ENCODE data around the gene C3orf18. TPM values are rescaled to one million over a fixed set of nuclear protein-coding genes. Genes with fewer than 3 reads are reported as not detected.

C3orf18 gene
- total RNA-seq, 3 donors from 2014 or later: 1.5 to 14.1 (median 2.5) TPM

GRCh38 chr3:50521572-50521971 is 46.0 kb downstream of the C3orf18 start:
- DNase-seq (no peak), ATAC-seq (no peak)
- Histone ChIP-seq H3K9me3 (no peaks in the 10 kb centered on the region), H3K4me3 (no peak overlapping the region), H3K4me1 (ENCODE audit: low read depth) (no peaks in the 10 kb centered on the region), H3K36me3 (ENCODE audit: low read depth) (no peaks in the 10 kb centered on the region)
- TF ChIP-seq CTCF (IDR thresholded peaks at IDR 0.05): no peak
- intact Hi-C loops (cut with DNase I, micrococcal nuclease): no loop called here

DNA sequence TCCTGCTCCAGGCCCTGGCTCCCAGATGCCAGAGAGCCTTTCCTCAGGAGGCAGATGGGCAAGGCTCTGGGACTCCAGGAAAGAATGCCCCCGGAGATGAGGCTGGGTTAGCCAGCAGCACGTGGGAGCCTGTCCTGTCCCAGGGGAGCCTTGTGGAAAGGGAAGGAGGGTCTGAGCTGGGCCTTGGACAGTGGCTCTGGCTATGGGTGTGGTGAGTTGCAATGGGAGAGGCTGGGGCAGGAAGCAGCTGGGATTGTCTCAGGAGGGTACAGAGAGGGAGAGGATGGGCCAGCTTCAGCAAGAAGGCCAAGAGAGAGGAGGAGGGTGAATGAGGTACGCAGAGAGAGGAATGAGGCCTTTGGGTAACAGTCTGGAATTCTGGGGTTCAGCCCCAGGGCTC is 46.7 kb downstream of the C3orf18 start:
- H3K4me1 ChIP-seq (ENCODE audit: low read depth): no peaks in the 10 kb centered on the region

GRCh38 chr3:50519471-50520089 is 48.0 kb downstream of the C3orf18 start:
- H3K4me3 ChIP-seq: no peak overlapping the region
- H3K36me3 ChIP-seq (ENCODE audit: low read depth): no peaks in the 10 kb centered on the region
- ATAC-seq: peak; percentile 80
- TF ChIP-seq CTCF (IDR thresholded peaks at IDR 0.05): peak; percentile 85
- intact Hi-C loops (cut with DNase I, micrococcal nuclease): no loop called here
- H3K9me3 ChIP-seq: no peaks in the 10 kb centered on the region
- H3K4me1 ChIP-seq (ENCODE audit: low read depth): no peaks in the 10 kb centered on the region
- DNase-seq: peak in 2 of 3 donors; percentile 80 to 82

More for the DNA sequence above, 46.7 kb downstream of the C3orf18 start:
- H3K4me3 ChIP-seq: no peak overlapping the region
- no peak for TF ChIP-seq CTCF (IDR thresholded peaks at IDR 0.05)
- intact Hi-C loops (cut with DNase I, micrococcal nuclease): no loop called here
- DNase-seq (no peak), ATAC-seq (no peak)
- no peaks in the 10 kb centered on the region for H3K9me3 ChIP-seq
- no peaks in the 10 kb centered on the region for H3K36me3 ChIP-seq (ENCODE audit: low read depth)

- Histone ChIP-seq H3K4me1 (ENCODE audit: low read depth) (no peaks in the 10 kb centered on the region), H3K36me3 (ENCODE audit: low read depth) (no peaks in the 10 kb centered on the region), H3K4me3 (no peak overlapping the region), H3K9me3 (no peaks in the 10 kb centered on the region)
- DNase-seq: no peak
- intact Hi-C loops (cut with DNase I, micrococcal nuclease): no loop called here
- TF ChIP-seq CTCF (IDR thresholded peaks at IDR 0.05): no peak
- no peak for ATAC-seq
Observed at GRCh38 chr3:50518436-50518835, 49.1 kb downstream of the C3orf18 start.

DNA sequence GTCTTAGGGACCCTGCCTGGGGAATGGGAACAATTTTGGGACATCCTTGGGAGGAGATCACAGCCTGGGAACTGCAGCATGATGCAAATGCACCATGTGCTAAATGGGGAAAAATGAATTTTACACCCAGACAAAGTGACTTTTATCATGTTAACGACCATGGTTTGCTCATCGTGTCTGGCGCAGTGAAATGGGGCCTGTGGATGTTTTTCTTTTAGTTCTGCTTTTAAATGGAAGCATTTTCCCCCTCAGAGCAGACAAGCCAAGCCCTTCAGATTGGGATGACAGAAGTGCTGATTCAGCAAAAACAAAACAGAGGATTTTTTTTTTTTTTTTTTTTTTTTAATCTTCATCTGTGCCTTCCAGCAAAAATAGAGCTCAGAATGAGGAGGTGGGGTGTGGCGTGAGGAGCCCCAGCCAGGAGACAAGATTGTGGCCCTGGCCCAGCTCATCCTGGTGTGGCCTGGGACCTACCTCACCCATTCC is 49.8 kb downstream of the C3orf18 start:
- intact Hi-C loops (cut with DNase I, micrococcal nuclease): no loop called here

More for the DNA sequence above, 49.8 kb downstream of the C3orf18 start:
- DNase-seq (no peak), ATAC-seq (no peak)
- no peak for TF ChIP-seq CTCF (IDR thresholded peaks at IDR 0.05)
- H3K4me1 ChIP-seq (ENCODE audit: low read depth): no peaks in the 10 kb centered on the region
- H3K36me3 ChIP-seq (ENCODE audit: low read depth): no peaks in the 10 kb centered on the region
- H3K4me3 ChIP-seq: no peak overlapping the region
- no peaks in the 10 kb centered on the region for H3K9me3 ChIP-seq
